22Rv1 (cell line): ENCODE measurements around the gene EMC10.

Experiments
- CTCF ChIP-seq: fragments of 450-650 bp; IDR thresholded peaks from 2 replicates; pipeline ENCODE4 v1.5.1; 2017; ENCODE audit warnings: mild to moderate bottlenecking
- ZFX ChIP-seq: fragments of 450-650 bp; IDR thresholded peaks from 2 replicates; pipeline ENCODE4 v1.6.1; 2017; ENCODE audit warnings: antibody characterized with exemption, borderline replicate concordance

- TF ChIP-seq CTCF: no peak
- no peak for TF ChIP-seq ZFX
Measured at GRCh38 chr19:50480281-50481111, 4.2 kb downstream of the EMC10 start.
